Activated naive CD4-positive, alpha-beta T cell treated with anti-CD3 and anti-CD28 coated beads, Interleukin-2, amount 50 U/mL, for 16 hours (primary cell): ENCODE measurements around the gene BPIFB1.

ENCODE experiments used
- DNase-seq: peaks from one replicate; pipeline ENCODE4 v3.0.0-alpha.2; 2020

The BPIFB1 gene

GRCh38 chr20:33332905-33333456 is 50.0 kb downstream of the BPIFB1 start:
- DNase-seq: no peak

GRCh38 chr20:33333616-33334015 is 50.6 kb downstream of the BPIFB1 start:
- no peak for DNase-seq

GRCh38 chr20:33334111-33334510 is 51.1 kb downstream of the BPIFB1 start:
- DNase-seq: no peak

- DNase-seq: no peak
Measured at GRCh38 chr20:33336375-33336774, 53.4 kb downstream of the BPIFB1 start.

GRCh38 chr20:33337119-33337518 is 54.1 kb downstream of the BPIFB1 start:
- DNase-seq: no peak

- no peak for DNase-seq
Measured at GRCh38 chr20:33337531-33338165, 54.6 kb downstream of the BPIFB1 start.

- DNase-seq: no peak
Measured at GRCh38 chr20:33338467-33339258, 55.6 kb downstream of the BPIFB1 start.

- no peak for DNase-seq
Measured at GRCh38 chr20:33339515-33340058, 56.6 kb downstream of the BPIFB1 start.

- DNase-seq: no peak
Measured at GRCh38 chr20:33343521-33343920, 60.5 kb downstream of the BPIFB1 start.

GRCh38 chr20:33345342-33345741 is 62.3 kb downstream of the BPIFB1 start:
- DNase-seq: no peak

- no peak for DNase-seq
Measured at GRCh38 chr20:33348136-33348937, 65.3 kb downstream of the BPIFB1 start.

- DNase-seq: no peak
Measured at GRCh38 chr20:33349493-33349892, 66.5 kb downstream of the BPIFB1 start.

- no peak for DNase-seq
Measured at GRCh38 chr20:33351696-33352095, 68.7 kb downstream of the BPIFB1 start.

- no peak for DNase-seq
Measured at GRCh38 chr20:33352258-33353012, 69.4 kb downstream of the BPIFB1 start.

GRCh38 chr20:33353013-33353402 is 70.0 kb downstream of the BPIFB1 start:
- no peak for DNase-seq
